ENCODE measurements around the gene GPSM1.
"Not testable (repeated sequence)": the region's sequence is repeated elsewhere in the genome, so short reads cannot be mapped to it uniquely, and the experiment has no call there.

Gene GPSM1

GRCh38 chr9:136346927-136347465, 19.7 kb downstream of the GPSM1 start:
- no peak overlapping the region for H3K27ac ChIP-seq
- TF ChIP-seq CTCF (conservative IDR thresholded peaks at IDR 0.05) (no peak), ZFX (IDR thresholded peaks at IDR 0.05) (no peak)

- TF ChIP-seq ZFX (IDR thresholded peaks at IDR 0.05), result no peak
- no peak for TF ChIP-seq CTCF (conservative IDR thresholded peaks at IDR 0.05)
- H3K27ac ChIP-seq, result no peak overlapping the region
These were observed 20.3 kb downstream of the GPSM1 start for GRCh38 chr9:136347472-136348256.

GRCh38 chr9:136348691-136349090, 21.4 kb downstream of the GPSM1 start:
- no peak overlapping the region for H3K27ac ChIP-seq
- TF ChIP-seq ZFX (IDR thresholded peaks at IDR 0.05), result no peak
- TF ChIP-seq CTCF (conservative IDR thresholded peaks at IDR 0.05), result no peak

GRCh38 chr9:136349546-136349945, 22.2 kb downstream of the GPSM1 start:
- no peak overlapping the region for H3K27ac ChIP-seq

GRCh38 chr9:136351252-136351800, 24.0 kb downstream of the GPSM1 start:
- TF ChIP-seq ZFX (IDR thresholded peaks at IDR 0.05), result no peak
- TF ChIP-seq CTCF (conservative IDR thresholded peaks at IDR 0.05), result no peak
- H3K27ac ChIP-seq, result no peak overlapping the region

More at GRCh38 chr9:136349546-136349945, 22.2 kb downstream of the GPSM1 start:
- no peak for TF ChIP-seq ZFX (IDR thresholded peaks at IDR 0.05)
- no peak for TF ChIP-seq CTCF (conservative IDR thresholded peaks at IDR 0.05)

- H3K27ac ChIP-seq, result not testable (repeated sequence)
These were observed 24.5 kb downstream of the GPSM1 start for GRCh38 chr9:136351868-136352267.

- TF ChIP-seq ZFX (IDR thresholded peaks at IDR 0.05) (no peak), CTCF (conservative IDR thresholded peaks at IDR 0.05) (no peak)
- H3K27ac ChIP-seq, result no peak overlapping the region
These were observed 25.3 kb downstream of the GPSM1 start for GRCh38 chr9:136352682-136353081.

All from C4-2B (cell line).